WTC11 (cell line): Measurements from ENCODE around the gene ZSWIM3. TPM values are rescaled to one million over a fixed set of nuclear protein-coding genes. Genes with fewer than 3 reads are reported as not detected.

Experiments
- ATAC-seq: fragments of 200-7000 bp; cut with Tn5 transposase; 2 replicates; pipeline ENCODE4 v1.10.0; 2021; ENCODE audit warnings: mild to moderate bottlenecking, moderate library complexity
- CTCF ChIA-PET: fragments of 300-600 bp; sonication (Branson Sonifier 250); formaldehyde crosslinking; loops from one replicate; lab custom pipeline; 2021; ENCODE audit warnings: antibody characterized with exemption; lab: Charles Lee
- POLR2A ChIA-PET: fragments of 350-600 bp; sonication (Branson Sonifier 250); formaldehyde crosslinking; loops from one replicate; lab custom pipeline; 2021; ENCODE audit warnings: antibody characterized with exemption; lab: Charles Lee
- DNase-seq: peaks from one replicate; pipeline ENCODE4 v3.0.0; 2021; ENCODE audit warnings: low spot score
- H3K27ac Mint-ChIP-seq: 2 replicates; pipeline ENCODE4 v1.8.0; 2021; ENCODE audit warnings: mixed read lengths
- H3K27me3 Mint-ChIP-seq: 2 replicates; pipeline ENCODE4 v1.8.0; 2021; ENCODE audit warnings: low read depth, mild to moderate bottlenecking, moderate library complexity, mixed read lengths
- H3K36me3 Mint-ChIP-seq: 2 replicates; pipeline ENCODE4 v1.8.0; 2021; ENCODE audit warnings: mixed read lengths
- H3K4me1 Mint-ChIP-seq: 2 replicates; pipeline ENCODE4 v1.8.0; 2022; ENCODE audit warnings: mixed read lengths
- H3K4me3 Mint-ChIP-seq: 2 replicates; pipeline ENCODE4 v1.8.0; 2021; ENCODE audit warnings: mild to moderate bottlenecking, moderate library complexity, mixed read lengths
- H3K9me3 Mint-ChIP-seq: 2 replicates; pipeline ENCODE4 v1.8.0; 2021; ENCODE audit warnings: mixed read lengths
- ATF1 ChIP-seq: sonication (generic); formaldehyde crosslinking; IDR thresholded peaks from 2 replicates; pipeline ENCODE4 v1.8.1; 2023; ENCODE audit warnings: mild to moderate bottlenecking, moderate library complexity, missing genetic modification reagents
- ATF6 ChIP-seq: sonication (generic); formaldehyde crosslinking; IDR thresholded peaks from 2 replicates; pipeline ENCODE4 v1.8.1; 2023; ENCODE audit warnings: mild to moderate bottlenecking, missing genetic modification reagents
- FOXP1 ChIP-seq: sonication (generic); formaldehyde crosslinking; IDR thresholded peaks from 2 replicates; pipeline ENCODE4 v1.8.0; 2022; ENCODE audit warnings: missing genetic modification reagents, mild to moderate bottlenecking, moderate library complexity, borderline replicate concordance
- NFE2L1 ChIP-seq: sonication (generic); formaldehyde crosslinking; IDR thresholded peaks from 2 replicates; pipeline ENCODE4 v1.8.1; 2023; ENCODE audit warnings: missing genetic modification reagents
- NR1H2 ChIP-seq: sonication (generic); formaldehyde crosslinking; IDR thresholded peaks from 2 replicates; pipeline ENCODE4 v1.9.0; 2021; ENCODE audit warnings: mild to moderate bottlenecking, moderate library complexity, missing genetic modification reagents
- NR2C2 ChIP-seq: sonication (generic); formaldehyde crosslinking; IDR thresholded peaks from 2 replicates; pipeline ENCODE4 v1.8.0; 2022; ENCODE audit warnings: mild to moderate bottlenecking, missing genetic modification reagents
- PRRX2 ChIP-seq: fragments of 250-450 bp; sonication (Bioruptor Pico); IDR thresholded peaks from 2 replicates; pipeline ENCODE4 v1.8.0; 2021; ENCODE audit warnings: mild to moderate bottlenecking
- ZBTB43 ChIP-seq: sonication (generic); formaldehyde crosslinking; IDR thresholded peaks from 2 replicates; pipeline ENCODE4 v1.8.1; 2023; ENCODE audit warnings: mild to moderate bottlenecking, missing genetic modification reagents
- ZNF263 ChIP-seq: sonication (generic); formaldehyde crosslinking; IDR thresholded peaks from 2 replicates; pipeline ENCODE4 v1.8.1; 2022; ENCODE audit warnings: low read depth, mild to moderate bottlenecking, moderate library complexity, missing genetic modification reagents
- ZNF423 ChIP-seq: fragments of 250-450 bp; sonication (Bioruptor Pico); IDR thresholded peaks from 2 replicates; pipeline ENCODE4 v2.1.2; 2022; ENCODE audit warnings: mild to moderate bottlenecking, moderate library complexity
- ZNF671 ChIP-seq: fragments of 250-450 bp; sonication (Bioruptor Pico); IDR thresholded peaks from 2 replicates; pipeline ENCODE4 v1.8.0; 2021; ENCODE audit warnings: mild to moderate bottlenecking
- total RNA-seq: library from RNA; stranded (reverse); gene quantifications from 3 replicates; pipeline ENCODE4 v1.2.3, GENCODE V29; 2021
- TF ChIP-seq, protein P1 (sequence below): sonication (generic); formaldehyde crosslinking; IDR thresholded peaks from 2 replicates; pipeline ENCODE4 v1.8.0; 2023; ENCODE audit warnings: mild to moderate bottlenecking, missing genetic modification reagents
- TF ChIP-seq, protein P2 (sequence below): sonication (generic); formaldehyde crosslinking; IDR thresholded peaks from 2 replicates; pipeline ENCODE4 v1.8.1; 2023; ENCODE audit warnings: mild to moderate bottlenecking, missing genetic modification reagents, borderline replicate concordance
- TF ChIP-seq, protein P3 (sequence below): fragments of 250-450 bp; sonication (Bioruptor Pico); IDR thresholded peaks from 2 replicates; pipeline ENCODE4 v1.9.0; 2021; ENCODE audit warnings: mild to moderate bottlenecking, borderline replicate concordance
- TF ChIP-seq, protein P4 (sequence below): sonication (generic); formaldehyde crosslinking; IDR thresholded peaks from 2 replicates; pipeline ENCODE4 v1.8.1; 2023; ENCODE audit warnings: mild to moderate bottlenecking, moderate library complexity, missing genetic modification reagents
- TF ChIP-seq, protein P5 (sequence below): sonication (generic); formaldehyde crosslinking; IDR thresholded peaks from 2 replicates; pipeline ENCODE4 v1.8.1; 2023; ENCODE audit warnings: mild to moderate bottlenecking, missing genetic modification reagents, moderate library complexity

The ZSWIM3 gene
- total RNA-seq, 1 experiment from 2014 or later: 3.4 TPM

DNA sequence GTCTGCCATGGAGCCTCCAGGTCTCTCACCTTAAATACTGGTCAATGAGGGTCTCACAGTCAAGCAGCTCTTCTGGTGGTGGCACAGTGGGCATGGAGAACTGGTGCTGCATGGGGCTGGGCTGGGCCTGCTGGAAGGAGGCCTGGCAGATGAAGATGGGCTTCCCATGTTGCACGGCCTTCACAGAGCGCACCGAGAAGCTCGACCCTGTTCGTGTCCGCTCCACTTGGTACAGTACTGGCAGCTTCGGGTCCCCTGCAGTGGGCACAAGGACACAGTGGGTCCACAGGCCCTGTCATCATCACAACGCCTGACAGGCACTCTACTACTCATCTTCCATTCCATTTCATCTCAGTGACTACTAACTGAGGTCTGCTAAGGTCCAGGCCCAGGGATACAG, 9.0 kb upstream of the ZSWIM3 start (continued):
- TF ChIP-seq ZNF263 (CRISPR knock-in tag) (no peak), NR2C2 (CRISPR knock-in tag) (no peak)
- TF ChIP-seq, protein P1, sequence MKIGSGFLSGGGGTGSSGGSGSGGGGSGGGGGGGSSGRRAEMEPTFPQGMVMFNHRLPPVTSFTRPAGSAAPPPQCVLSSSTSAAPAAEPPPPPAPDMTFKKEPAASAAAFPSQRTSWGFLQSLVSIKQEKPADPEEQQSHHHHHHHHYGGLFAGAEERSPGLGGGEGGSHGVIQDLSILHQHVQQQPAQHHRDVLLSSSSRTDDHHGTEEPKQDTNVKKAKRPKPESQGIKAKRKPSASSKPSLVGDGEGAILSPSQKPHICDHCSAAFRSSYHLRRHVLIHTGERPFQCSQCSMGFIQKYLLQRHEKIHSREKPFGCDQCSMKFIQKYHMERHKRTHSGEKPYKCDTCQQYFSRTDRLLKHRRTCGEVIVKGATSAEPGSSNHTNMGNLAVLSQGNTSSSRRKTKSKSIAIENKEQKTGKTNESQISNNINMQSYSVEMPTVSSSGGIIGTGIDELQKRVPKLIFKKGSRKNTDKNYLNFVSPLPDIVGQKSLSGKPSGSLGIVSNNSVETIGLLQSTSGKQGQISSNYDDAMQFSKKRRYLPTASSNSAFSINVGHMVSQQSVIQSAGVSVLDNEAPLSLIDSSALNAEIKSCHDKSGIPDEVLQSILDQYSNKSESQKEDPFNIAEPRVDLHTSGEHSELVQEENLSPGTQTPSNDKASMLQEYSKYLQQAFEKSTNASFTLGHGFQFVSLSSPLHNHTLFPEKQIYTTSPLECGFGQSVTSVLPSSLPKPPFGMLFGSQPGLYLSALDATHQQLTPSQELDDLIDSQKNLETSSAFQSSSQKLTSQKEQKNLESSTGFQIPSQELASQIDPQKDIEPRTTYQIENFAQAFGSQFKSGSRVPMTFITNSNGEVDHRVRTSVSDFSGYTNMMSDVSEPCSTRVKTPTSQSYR (CRISPR knock-in tag): no peak
- TF ChIP-seq, protein P2, sequence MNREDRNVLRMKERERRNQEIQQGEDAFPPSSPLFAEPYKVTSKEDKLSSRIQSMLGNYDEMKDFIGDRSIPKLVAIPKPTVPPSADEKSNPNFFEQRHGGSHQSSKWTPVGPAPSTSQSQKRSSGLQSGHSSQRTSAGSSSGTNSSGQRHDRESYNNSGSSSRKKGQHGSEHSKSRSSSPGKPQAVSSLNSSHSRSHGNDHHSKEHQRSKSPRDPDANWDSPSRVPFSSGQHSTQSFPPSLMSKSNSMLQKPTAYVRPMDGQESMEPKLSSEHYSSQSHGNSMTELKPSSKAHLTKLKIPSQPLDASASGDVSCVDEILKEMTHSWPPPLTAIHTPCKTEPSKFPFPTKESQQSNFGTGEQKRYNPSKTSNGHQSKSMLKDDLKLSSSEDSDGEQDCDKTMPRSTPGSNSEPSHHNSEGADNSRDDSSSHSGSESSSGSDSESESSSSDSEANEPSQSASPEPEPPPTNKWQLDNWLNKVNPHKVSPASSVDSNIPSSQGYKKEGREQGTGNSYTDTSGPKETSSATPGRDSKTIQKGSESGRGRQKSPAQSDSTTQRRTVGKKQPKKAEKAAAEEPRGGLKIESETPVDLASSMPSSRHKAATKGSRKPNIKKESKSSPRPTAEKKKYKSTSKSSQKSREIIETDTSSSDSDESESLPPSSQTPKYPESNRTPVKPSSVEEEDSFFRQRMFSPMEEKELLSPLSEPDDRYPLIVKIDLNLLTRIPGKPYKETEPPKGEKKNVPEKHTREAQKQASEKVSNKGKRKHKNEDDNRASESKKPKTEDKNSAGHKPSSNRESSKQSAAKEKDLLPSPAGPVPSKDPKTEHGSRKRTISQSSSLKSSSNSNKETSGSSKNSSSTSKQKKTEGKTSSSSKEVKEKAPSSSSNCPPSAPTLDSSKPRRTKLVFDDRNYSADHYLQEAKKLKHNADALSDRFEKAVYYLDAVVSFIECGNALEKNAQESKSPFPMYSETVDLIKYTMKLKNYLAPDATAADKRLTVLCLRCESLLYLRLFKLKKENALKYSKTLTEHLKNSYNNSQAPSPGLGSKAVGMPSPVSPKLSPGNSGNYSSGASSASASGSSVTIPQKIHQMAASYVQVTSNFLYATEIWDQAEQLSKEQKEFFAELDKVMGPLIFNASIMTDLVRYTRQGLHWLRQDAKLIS (CRISPR knock-in tag): no peak

- DNase-seq (no peak), ATAC-seq (no peak)
- H3K27me3 Mint-ChIP-seq: no peaks in the 10 kb centered on the region
- H3K36me3 Mint-ChIP-seq: peaks cover 32% of the 10 kb centered on the region
- no peak for TF ChIP-seq ZNF671
- TF ChIP-seq FOXP1: no peak
- no peak for TF ChIP-seq ATF1 (CRISPR knock-in tag)
- TF ChIP-seq NFE2L1 (CRISPR knock-in tag): no peak
- TF ChIP-seq ZNF423 (CRISPR knock-in tag): no peak
- no peak for TF ChIP-seq PRRX2
- H3K4me3 Mint-ChIP-seq: no peak overlapping the region
- H3K4me1 Mint-ChIP-seq: peaks cover 28% of the 10 kb centered on the region
- peak overlapping the region; percentile 69; the same call in 1 of the 2 replicates for H3K27ac Mint-ChIP-seq
- CTCF ChIA-PET: interaction anchor here (2.0 kb wide), 1 partner anchor 41 kb away, joined by 4 read pairs; no protein-coding TSS in a partner anchor
- H3K9me3 Mint-ChIP-seq: no peaks in the 10 kb centered on the region
- POLR2A ChIA-PET: interaction anchor here (0.7 kb wide), 1 partner anchor 18 kb away, joined by 7 read pairs; no protein-coding TSS in a partner anchor
Observed at GRCh38 chr20:45848969-45849582, 8.3 kb upstream of the ZSWIM3 start.

DNA sequence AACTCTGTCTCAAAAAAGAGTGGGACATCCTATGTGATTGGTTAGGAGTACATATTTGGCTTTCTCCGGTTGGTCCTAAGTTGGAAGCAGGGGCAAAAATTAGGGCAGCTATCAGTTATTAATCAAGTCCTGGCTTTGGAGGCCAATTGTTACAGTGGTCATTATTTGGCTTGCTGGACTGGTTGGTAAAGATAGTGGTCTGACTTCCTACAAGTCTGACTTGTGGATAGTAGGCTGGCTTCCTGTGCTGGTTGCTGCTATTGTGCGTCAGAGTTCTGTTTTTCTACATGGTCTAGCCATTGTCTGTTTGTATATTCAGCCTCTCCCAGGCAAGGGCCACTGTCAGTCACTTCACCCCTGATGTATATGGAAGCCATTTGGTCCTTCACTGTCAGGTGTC, 7.2 kb upstream of the ZSWIM3 start:
- peaks cover 31% of the 10 kb centered on the region; the same call in 1 of the 2 replicates for H3K36me3 Mint-ChIP-seq
- TF ChIP-seq, protein P3, sequence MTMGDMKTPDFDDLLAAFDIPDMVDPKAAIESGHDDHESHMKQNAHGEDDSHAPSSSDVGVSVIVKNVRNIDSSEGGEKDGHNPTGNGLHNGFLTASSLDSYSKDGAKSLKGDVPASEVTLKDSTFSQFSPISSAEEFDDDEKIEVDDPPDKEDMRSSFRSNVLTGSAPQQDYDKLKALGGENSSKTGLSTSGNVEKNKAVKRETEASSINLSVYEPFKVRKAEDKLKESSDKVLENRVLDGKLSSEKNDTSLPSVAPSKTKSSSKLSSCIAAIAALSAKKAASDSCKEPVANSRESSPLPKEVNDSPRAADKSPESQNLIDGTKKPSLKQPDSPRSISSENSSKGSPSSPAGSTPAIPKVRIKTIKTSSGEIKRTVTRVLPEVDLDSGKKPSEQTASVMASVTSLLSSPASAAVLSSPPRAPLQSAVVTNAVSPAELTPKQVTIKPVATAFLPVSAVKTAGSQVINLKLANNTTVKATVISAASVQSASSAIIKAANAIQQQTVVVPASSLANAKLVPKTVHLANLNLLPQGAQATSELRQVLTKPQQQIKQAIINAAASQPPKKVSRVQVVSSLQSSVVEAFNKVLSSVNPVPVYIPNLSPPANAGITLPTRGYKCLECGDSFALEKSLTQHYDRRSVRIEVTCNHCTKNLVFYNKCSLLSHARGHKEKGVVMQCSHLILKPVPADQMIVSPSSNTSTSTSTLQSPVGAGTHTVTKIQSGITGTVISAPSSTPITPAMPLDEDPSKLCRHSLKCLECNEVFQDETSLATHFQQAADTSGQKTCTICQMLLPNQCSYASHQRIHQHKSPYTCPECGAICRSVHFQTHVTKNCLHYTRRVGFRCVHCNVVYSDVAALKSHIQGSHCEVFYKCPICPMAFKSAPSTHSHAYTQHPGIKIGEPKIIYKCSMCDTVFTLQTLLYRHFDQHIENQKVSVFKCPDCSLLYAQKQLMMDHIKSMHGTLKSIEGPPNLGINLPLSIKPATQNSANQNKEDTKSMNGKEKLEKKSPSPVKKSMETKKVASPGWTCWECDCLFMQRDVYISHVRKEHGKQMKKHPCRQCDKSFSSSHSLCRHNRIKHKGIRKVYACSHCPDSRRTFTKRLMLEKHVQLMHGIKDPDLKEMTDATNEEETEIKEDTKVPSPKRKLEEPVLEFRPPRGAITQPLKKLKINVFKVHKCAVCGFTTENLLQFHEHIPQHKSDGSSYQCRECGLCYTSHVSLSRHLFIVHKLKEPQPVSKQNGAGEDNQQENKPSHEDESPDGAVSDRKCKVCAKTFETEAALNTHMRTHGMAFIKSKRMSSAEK (CRISPR knock-in tag): no peak
- no peak for TF ChIP-seq NR1H2 (CRISPR knock-in tag)
- no peak for TF ChIP-seq ZBTB43 (CRISPR knock-in tag)
- TF ChIP-seq, protein P4, sequence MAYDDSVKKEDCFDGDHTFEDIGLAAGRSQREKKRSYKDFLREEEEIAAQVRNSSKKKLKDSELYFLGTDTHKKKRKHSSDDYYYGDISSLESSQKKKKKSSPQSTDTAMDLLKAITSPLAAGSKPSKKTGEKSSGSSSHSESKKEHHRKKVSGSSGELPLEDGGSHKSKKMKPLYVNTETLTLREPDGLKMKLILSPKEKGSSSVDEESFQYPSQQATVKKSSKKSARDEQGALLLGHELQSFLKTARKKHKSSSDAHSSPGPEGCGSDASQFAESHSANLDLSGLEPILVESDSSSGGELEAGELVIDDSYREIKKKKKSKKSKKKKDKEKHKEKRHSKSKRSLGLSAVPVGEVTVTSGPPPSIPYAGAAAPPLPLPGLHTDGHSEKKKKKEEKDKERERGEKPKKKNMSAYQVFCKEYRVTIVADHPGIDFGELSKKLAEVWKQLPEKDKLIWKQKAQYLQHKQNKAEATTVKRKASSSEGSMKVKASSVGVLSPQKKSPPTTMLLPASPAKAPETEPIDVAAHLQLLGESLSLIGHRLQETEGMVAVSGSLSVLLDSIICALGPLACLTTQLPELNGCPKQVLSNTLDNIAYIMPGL (CRISPR knock-in tag): no peak
- TF ChIP-seq ATF6: no peak
- TF ChIP-seq, protein P5, sequence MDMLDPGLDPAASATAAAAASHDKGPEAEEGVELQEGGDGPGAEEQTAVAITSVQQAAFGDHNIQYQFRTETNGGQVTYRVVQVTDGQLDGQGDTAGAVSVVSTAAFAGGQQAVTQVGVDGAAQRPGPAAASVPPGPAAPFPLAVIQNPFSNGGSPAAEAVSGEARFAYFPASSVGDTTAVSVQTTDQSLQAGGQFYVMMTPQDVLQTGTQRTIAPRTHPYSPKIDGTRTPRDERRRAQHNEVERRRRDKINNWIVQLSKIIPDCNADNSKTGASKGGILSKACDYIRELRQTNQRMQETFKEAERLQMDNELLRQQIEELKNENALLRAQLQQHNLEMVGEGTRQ (CRISPR knock-in tag): no peak

More for the DNA sequence above, 7.2 kb upstream of the ZSWIM3 start:
- ChIA-PET POLR2A (no interaction called here), CTCF (no interaction called here)
- Mint-ChIP-seq H3K4me1 (peaks cover 40% of the 10 kb centered on the region), H3K27ac (peak overlapping the region; percentile 84; the same call in 1 of the 2 replicates), H3K27me3 (no peaks in the 10 kb centered on the region), H3K4me3 (no peak overlapping the region), H3K9me3 (no peaks in the 10 kb centered on the region)
- ATAC-seq: no peak
- DNase-seq: no peak
